Mammary epithelial cell (primary cell): ENCODE data around the gene LHPP.

Experiments
- CTCF ChIP-seq, 2 donors: IDR thresholded peaks in 1 of 2; conservative IDR thresholded peaks in 1 of 2; 2 replicates each; pipeline ENCODE4 v1.5.1; 2011 to 2012; ENCODE audit warnings: inconsistent platforms in 2 of 2, low read length in 2 of 2, mild to moderate bottlenecking in 2 of 2, control low read depth in 1 of 2, low read depth in 1 of 2; ENCODE audit not compliant: insufficient read depth in 1 of 2; ENCODE audit errors: extremely low read depth in 1 of 2
- EZH2 ChIP-seq: IDR thresholded peaks from 2 replicates; pipeline ENCODE4 v1.6.1; 2012; ENCODE audit warnings: low read length, inconsistent platforms, borderline replicate concordance

- TF ChIP-seq CTCF (conservative IDR thresholded peaks at IDR 0.05 in 1 of 2, IDR thresholded peaks at IDR 0.05 in 1 of 2; ENCODE audit: extremely low read depth in 1 of 2, insufficient read depth in 1 of 2, low read depth in 1 of 2, low read length in 2 of 2) (no peak), EZH2 (no peak)
These were observed 34.1 kb downstream of the LHPP start for GRCh38 chr10:124495725-124496124.
